ENCODE data around the gene ELOVL5. TPM values are rescaled to one million over a fixed set of nuclear protein-coding genes. Genes with fewer than 3 reads are reported as not detected.

ELOVL5 gene
- total RNA-seq, 1 experiment from 2014 or later = 60.7 TPM

GRCh38 chr6:53284901-53285300 lies 63.8 kb downstream of the ELOVL5 start:
- DNase-seq (ENCODE audit: extremely low read depth, low read depth) = no peak

DNA sequence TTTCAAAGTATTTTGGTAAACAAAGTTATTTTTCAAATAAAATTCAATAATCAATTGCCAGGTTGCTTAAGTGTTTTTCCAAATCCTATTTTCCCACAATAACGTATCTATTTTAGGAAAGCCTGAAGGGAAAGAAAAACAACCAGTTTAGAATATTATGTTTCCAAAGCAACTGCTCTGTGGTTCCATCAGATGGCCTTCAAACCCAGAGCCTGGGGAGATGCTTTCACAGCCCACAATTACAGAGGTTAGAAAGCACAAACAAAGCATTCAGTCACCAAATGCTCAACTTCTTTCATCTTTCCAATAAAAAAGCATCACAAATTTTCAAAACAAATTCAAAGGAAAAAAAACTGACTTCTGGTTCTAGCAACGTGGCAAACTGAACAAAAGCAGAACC lies 66.0 kb downstream of the ELOVL5 start:
- no peak for DNase-seq (ENCODE audit: extremely low read depth, low read depth)

GRCh38 chr6:53282234-53282633 lies 66.5 kb downstream of the ELOVL5 start:
- no peak for DNase-seq (ENCODE audit: extremely low read depth, low read depth)

DNA sequence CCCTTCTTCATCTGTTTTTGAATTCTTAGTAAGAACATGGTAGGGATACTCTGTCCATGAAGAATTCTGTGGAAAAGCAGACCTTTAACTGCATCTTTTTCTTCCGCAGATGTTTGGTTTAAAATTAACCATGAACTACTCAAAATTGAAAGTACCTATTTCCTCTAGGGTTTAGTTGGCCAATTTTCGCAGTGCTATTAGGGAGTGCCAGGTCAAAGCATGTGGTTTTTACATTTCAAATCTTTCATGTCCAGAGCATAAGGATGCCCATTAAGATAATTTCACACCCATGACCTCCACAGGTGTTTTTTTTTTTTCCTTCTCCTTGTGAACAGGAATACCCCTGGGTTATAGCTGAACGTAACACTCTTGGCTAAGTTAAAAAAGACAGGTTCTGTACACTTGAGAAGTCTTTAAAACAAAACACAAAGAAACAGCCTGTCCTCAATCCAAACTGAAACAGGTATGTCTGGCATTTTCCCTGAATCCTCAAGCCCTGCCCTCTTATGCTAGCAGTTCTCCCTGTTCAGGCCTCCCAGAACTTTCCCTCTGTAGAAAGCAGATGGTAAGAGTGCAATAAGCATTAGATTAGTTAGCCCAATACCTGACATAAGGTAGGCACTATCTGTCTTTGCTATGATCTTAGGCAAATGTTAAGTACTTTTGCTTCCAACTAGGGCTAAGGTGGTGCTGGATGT lies 67.1 kb downstream of the ELOVL5 start:
- no peak for DNase-seq (ENCODE audit: extremely low read depth, low read depth)

- no peak for DNase-seq (ENCODE audit: extremely low read depth, low read depth)
Observed at GRCh38 chr6:53280207-53280606, 68.5 kb downstream of the ELOVL5 start.

- no peak for DNase-seq (ENCODE audit: extremely low read depth, low read depth)
Observed at GRCh38 chr6:53279293-53279692, 69.5 kb downstream of the ELOVL5 start.

DNA sequence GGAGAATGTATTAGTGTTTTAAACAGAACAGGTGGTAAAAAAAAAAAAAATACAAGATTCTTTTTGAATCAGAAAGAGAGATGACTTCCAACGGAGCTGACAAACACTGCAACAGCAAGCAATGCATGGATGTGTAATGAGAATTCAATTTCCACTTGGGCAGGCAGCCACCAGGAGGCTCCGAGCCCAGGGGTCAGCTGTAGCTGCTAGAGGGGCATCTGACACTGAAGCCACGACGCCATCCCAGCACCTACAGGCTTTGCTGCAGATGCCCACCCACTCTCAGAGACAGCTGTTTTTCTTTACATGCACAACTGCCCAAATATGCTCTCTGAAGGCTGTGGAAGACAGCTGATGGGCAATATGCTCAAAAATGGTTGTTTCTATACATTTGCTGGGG lies 75.4 kb downstream of the ELOVL5 start:
- no peak for DNase-seq (ENCODE audit: extremely low read depth, low read depth)

- no peak for DNase-seq (ENCODE audit: extremely low read depth, low read depth)
Observed at GRCh38 chr6:53269827-53270226, 78.9 kb downstream of the ELOVL5 start.

GRCh38 chr6:53268858-53269608 lies 79.7 kb downstream of the ELOVL5 start:
- DNase-seq (ENCODE audit: extremely low read depth, low read depth) = no peak

DNA sequence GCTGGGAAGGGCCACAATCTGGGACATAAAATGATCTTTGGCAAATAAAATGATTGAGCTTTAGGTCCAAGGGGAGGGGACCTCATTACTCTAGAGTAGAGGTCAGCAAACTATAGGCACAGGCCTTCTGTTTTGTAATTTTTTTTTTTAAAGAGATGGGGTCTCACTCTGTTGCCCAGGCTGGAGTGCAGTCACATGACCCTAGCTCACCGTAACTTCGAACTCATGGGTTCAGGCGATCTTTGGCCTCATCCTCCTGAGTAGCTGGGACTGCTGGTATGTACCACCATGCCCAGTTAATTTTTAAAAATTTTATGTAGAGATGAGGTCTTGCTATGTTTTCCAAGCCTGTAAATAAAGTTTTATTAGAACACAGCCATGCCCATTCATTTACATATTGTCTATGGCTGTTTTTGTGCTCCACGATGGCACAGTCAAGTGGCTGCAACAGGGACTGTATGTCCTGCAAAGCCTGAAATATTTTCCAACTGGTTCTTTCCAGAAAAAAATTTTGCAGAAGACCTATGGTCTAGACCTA lies 82.1 kb downstream of the ELOVL5 start:
- DNase-seq (ENCODE audit: extremely low read depth, low read depth) = no peak

DNA sequence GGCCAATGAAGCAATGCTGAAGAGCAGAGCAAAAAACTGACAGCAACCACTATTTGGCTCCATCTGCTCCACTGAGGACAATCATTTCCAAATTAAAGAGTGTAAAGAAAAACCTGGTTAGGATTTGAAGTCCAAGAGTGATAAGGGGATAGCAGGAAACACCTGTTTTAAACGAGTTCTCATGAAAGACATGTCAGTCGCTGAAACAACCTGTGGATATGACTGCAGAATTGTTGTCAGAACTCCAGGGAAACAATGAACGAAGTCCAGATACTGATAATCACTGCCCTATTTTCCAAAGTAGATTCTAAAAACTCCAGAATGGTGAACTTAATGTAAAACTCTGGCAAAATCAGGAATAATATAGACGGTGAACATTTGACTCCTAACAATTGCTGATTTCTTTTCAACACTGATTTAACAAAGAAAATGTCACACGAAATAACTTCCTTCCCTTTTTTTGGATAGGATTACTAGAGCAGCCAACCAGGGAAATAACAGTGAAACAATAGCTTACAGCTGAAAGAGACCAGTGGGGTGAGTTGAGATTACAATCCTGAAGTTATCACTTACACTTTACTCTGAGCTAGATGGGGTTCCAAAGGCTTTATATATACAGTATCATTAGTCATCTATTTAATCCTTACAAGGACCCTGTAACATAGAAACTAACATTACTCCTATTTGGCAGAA lies 83.7 kb downstream of the ELOVL5 start:
- DNase-seq (ENCODE audit: extremely low read depth, low read depth) = no peak

GRCh38 chr6:53264337-53264736 lies 84.4 kb downstream of the ELOVL5 start:
- no peak for DNase-seq (ENCODE audit: extremely low read depth, low read depth)

GRCh38 chr6:53263917-53264316 lies 84.8 kb downstream of the ELOVL5 start:
- no peak for DNase-seq (ENCODE audit: extremely low read depth, low read depth)

DNA sequence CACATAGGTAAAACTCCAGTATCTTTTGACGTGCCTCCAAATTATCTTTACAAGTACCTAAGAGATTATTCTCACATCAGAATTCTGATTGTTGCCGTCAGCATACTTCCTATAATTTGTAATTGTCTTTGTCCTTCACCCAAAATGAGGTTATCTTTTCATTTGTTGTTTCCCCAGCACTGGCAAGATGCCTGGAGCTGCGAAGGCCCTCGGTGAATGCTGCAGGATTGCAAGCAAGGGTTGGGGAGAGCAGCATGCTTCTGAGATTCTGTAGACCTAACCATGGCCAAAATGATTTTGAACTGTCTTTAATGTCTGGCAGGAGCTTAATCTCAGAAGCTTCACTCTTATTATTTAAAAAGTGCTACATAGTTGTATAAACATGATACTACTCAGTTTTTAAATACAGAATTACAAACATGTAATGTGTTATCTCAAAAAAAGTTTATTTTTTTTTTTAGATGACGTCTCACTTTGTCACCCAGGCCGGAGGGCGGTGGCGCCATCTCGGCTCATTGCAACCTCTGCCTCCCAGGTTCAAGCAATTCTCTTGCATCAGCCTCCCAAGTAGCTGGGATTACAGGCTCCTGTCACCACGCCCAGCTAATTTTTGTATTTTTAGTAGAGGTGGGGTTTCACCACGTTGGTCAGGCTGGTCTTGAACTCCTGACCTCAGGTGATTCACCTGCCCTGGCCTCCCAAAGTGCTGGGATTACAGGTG lies 88.7 kb downstream of the ELOVL5 start:
- no peak for DNase-seq (ENCODE audit: extremely low read depth, low read depth)

DNA sequence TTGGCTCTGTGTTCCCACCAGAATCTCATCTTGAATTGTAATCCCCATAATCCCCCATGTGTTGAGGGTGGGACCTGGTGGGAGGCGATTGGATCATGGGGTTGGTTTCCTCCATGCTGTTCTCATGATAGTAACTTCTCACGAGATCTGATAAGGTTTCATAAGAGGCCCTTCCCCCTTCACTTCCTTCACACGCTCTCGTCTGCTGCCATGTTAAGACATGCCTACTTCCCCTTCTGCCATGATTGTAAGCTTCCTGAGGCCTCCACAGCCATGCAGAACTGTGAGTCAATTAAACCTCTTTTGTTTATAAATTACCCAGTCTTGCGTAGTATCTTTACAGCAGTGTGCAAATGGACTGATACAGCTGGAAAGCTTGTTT lies 90.0 kb downstream of the ELOVL5 start:
- no peak for DNase-seq (ENCODE audit: extremely low read depth, low read depth)

DNA sequence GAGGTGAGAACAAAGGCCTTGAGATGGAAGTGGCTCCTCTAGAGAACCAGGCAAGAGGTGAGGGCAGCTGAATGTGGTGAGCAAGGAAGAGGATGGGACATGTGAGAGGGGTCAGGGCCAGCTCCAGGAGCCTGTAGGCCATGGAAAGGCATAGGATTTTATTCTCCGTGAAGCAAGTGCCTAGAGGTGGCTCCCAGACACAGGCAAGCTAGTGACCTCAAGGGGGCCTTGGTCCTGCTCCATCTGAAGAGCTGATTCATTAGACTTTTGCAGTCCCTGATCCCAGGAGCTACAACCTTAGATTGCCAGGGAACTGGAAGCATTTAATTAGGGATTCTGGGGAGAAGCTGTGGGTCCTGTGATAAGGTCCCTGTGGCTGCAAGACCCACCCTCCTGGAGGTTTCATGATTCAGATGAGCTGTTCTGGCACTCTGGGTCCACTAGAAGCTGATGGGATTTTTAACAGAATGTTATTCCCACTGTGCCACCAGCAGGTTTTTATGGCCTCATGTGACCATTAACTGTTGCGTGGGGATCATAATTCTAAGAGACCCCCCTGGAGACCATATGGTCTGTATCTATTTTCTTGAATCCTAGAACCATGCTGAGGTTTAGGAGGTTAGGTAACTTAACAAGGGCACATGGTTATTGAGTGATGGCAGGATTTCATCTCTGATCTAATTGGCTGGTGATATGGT lies 90.5 kb downstream of the ELOVL5 start:
- DNase-seq (ENCODE audit: extremely low read depth, low read depth) = no peak

DNA sequence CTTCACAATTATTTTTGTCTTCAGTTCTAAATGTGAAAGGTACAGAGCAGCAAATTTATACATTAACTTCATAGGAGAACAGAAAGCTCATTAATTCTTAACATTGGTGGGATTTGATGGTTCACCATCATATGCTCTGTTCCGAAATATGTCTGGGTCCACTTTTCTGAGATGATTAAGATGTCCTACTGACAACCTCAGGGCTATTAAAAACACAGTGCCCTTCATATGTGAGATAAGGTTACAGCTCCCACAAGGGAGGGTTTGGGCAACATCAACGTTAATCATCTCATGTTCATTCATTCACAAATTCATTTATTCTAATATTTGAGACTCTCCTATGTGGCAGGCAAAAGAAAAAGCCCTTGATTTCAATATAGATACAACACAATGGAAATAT lies 91.2 kb downstream of the ELOVL5 start:
- DNase-seq (ENCODE audit: extremely low read depth, low read depth) = no peak

DNA sequence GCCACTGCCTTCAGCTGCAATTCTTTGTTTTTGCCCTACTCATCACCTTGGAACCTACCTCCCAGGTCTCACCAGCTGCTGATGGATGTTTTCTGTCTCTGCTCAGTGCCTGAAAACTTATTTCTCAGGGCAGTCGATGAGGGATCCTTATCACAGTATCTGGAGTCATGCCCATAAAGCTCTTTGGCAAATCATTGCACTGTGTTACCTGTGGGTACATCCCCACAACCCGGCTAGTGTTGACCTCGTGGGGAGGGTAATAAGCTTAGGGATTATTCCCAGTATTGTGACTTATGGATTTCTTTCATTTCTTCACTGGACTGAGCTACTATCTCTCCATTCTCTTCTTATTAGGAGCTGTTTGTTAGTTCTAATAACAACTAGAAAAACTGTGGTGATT lies 91.7 kb downstream of the ELOVL5 start:
- no peak for DNase-seq (ENCODE audit: extremely low read depth, low read depth)

GRCh38 chr6:53252177-53252692 lies 96.5 kb downstream of the ELOVL5 start:
- no peak for DNase-seq (ENCODE audit: extremely low read depth, low read depth)

GRCh38 chr6:53251033-53251672 lies 97.6 kb downstream of the ELOVL5 start:
- no peak for DNase-seq (ENCODE audit: extremely low read depth, low read depth)

All from NCI-H460 (cell line).